Bronchial epithelial cell (primary cell): Measurements from ENCODE around the gene ZSWIM8. TPM values are rescaled to one million over a fixed set of nuclear protein-coding genes. Genes with fewer than 3 reads are reported as not detected.
"Not testable (repeated sequence)": the region's sequence is repeated elsewhere in the genome, so short reads cannot be mapped to it uniquely, and the experiment has no call there.

ENCODE experiments used
- DNase-seq: peaks from one replicate; pipeline ENCODE4 v3.0.0-alpha.2; 2010; ENCODE audit warnings: low read depth
- FAIRE-seq: peaks from 2 replicates; lab custom pipeline; 2011; peaks lifted over from hg19 to GRCh38; lab: Jason Lieb, UNC
- H3K27me3 ChIP-seq: 2 replicates; pipeline ENCODE4 v1.5.1; 2011; ENCODE audit warnings: low read length; ENCODE audit not compliant: control insufficient read depth, insufficient read depth
- H3K36me3 ChIP-seq: 2 replicates; pipeline ENCODE4 v1.5.1; 2011; ENCODE audit warnings: low read length; ENCODE audit not compliant: control insufficient read depth, insufficient read depth
- H3K4me3 ChIP-seq: 2 replicates; pipeline ENCODE4 v1.5.1; 2011; ENCODE audit warnings: mild to moderate bottlenecking, low read depth, low read length, control low read depth
- total RNA-seq: library from RNA; depleted of rRNA; stranded (reverse); fragments of >200 nt; gene quantifications from 2 replicates; pipeline ENCODE4 v1.2.1, GENCODE V29; 2014
- TF ChIP-seq, protein P1 (sequence below): IDR thresholded peaks from 2 replicates; pipeline ENCODE4 v1.5.1; 2011; ENCODE audit warnings: mild to moderate bottlenecking, moderate library complexity, low read length, control low read depth, inconsistent platforms; ENCODE audit not compliant: insufficient read depth, severe bottlenecking

ZSWIM8 gene
- total RNA-seq, 1 donor from 2014 or later: 27.1 TPM

GRCh38 chr10:73827346-73828089 lies 42.1 kb downstream of the ZSWIM8 start:
- FAIRE-seq (no peak), DNase-seq (peak; percentile 34)
- Histone ChIP-seq H3K36me3 (peaks cover 7% of the 10 kb centered on the region), H3K4me3 (no peak overlapping the region), H3K27me3 (no peaks in the 10 kb centered on the region)
- TF ChIP-seq, protein P1, sequence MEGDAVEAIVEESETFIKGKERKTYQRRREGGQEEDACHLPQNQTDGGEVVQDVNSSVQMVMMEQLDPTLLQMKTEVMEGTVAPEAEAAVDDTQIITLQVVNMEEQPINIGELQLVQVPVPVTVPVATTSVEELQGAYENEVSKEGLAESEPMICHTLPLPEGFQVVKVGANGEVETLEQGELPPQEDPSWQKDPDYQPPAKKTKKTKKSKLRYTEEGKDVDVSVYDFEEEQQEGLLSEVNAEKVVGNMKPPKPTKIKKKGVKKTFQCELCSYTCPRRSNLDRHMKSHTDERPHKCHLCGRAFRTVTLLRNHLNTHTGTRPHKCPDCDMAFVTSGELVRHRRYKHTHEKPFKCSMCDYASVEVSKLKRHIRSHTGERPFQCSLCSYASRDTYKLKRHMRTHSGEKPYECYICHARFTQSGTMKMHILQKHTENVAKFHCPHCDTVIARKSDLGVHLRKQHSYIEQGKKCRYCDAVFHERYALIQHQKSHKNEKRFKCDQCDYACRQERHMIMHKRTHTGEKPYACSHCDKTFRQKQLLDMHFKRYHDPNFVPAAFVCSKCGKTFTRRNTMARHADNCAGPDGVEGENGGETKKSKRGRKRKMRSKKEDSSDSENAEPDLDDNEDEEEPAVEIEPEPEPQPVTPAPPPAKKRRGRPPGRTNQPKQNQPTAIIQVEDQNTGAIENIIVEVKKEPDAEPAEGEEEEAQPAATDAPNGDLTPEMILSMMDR: no peak

DNA sequence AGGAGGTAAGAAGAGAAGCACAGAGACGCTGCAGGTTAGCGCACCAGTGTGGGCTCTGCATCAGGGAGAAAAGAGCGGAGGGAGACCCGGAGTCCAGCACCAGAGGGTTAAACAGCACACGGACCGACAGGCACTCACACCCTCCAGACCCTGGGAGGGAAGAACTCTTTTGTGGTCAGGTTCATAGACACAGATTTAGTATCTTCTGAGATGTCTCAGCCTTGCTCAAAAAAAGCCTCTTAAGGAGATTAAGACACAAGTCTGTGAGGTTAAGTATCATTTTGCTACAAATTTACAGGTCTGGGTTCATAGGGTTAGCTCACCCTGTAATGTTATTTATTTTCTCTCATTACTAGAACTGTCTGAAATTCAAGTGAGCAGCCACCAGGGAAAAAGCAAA lies 42.8 kb downstream of the ZSWIM8 start:
- DNase-seq (no peak), FAIRE-seq (no peak)
- Histone ChIP-seq H3K4me3 (no peak overlapping the region), H3K27me3 (no peaks in the 10 kb centered on the region), H3K36me3 (peaks cover 7% of the 10 kb centered on the region)
- TF ChIP-seq, protein P1: no peak

- H3K36me3 ChIP-seq, FAIRE-seq: not testable (repeated sequence)
Measured at GRCh38 chr10:73829090-73829489, 43.7 kb downstream of the ZSWIM8 start.

GRCh38 chr10:73836427-73836980 lies 51.1 kb downstream of the ZSWIM8 start:
- FAIRE-seq (no peak), DNase-seq (no peak)
- Histone ChIP-seq H3K27me3 (no peaks in the 10 kb centered on the region), H3K4me3 (no peak overlapping the region), H3K36me3 (peaks cover 9% of the 10 kb centered on the region)
- TF ChIP-seq, protein P1: no peak

More at GRCh38 chr10:73829090-73829489, 43.7 kb downstream of the ZSWIM8 start:
- H3K27me3 ChIP-seq, H3K4me3 ChIP-seq, DNase-seq: not testable (repeated sequence)

DNA sequence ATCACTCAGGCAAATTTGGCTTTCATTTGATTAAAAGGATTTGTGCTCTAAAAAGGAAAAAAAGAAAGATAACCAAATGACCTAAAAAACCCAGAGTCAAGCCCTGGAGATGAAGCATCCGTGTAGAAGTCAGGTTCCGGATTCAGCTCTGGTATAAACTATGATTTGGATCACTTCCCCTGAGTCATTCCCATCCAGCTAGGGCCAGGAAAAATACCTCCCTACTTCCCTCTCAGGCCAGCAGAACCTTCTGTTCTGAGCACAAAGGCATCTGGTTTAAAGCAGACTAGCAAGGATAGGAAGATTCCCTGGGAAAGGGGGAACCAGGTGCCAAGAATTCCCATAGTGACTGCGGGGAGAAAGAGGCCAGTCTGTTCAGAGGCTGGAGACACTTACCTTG lies 51.7 kb downstream of the ZSWIM8 start:
- H3K4me3 ChIP-seq: no peak overlapping the region
- no peak for DNase-seq
- TF ChIP-seq, protein P1: no peak
- no peaks in the 10 kb centered on the region for H3K27me3 ChIP-seq
- H3K36me3 ChIP-seq: peaks cover 12% of the 10 kb centered on the region
- no peak for FAIRE-seq

DNA sequence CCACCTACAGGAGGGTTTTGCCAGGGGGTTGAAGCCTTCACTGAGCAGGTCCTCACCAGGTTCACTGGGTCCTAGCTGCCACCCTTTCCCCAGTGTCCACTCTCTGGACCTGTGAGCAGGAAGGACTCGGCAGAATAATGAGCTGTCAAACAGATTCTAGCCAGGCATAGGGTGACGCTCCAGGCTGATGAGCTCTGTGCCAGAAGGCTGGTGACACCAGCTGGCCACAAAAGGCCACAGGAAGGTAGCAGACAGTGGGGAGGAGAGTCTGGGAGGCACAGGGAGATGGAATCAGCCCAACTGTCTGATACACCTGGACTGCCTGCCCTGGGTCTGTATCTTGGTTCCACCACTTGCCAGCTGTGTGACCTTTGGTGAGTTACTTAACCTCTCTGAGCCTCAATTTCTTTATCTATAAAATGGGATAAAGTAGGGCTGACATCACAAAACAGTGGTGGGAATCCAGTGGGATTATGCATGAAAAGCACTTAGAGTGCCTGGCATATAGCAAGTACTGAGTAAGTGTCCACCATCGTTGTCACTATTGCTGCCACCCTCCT lies 52.7 kb downstream of the ZSWIM8 start:
- DNase-seq: no peak
- H3K36me3 ChIP-seq: peaks cover 12% of the 10 kb centered on the region
- H3K27me3 ChIP-seq: no peaks in the 10 kb centered on the region
- H3K4me3 ChIP-seq: no peak overlapping the region
- no peak for FAIRE-seq
- TF ChIP-seq, protein P1: no peak
